HG03095 (cell line): ENCODE measurements around the gene ARHGAP10.

ENCODE experiments used
- ATAC-seq: cut with Tn5 transposase; IDR thresholded peaks from one replicate; pipeline ENCODE4 v1.9.1; 2021; ENCODE audit warnings: moderate library complexity; ENCODE audit not compliant: unreplicated experiment

Gene ARHGAP10

DNA sequence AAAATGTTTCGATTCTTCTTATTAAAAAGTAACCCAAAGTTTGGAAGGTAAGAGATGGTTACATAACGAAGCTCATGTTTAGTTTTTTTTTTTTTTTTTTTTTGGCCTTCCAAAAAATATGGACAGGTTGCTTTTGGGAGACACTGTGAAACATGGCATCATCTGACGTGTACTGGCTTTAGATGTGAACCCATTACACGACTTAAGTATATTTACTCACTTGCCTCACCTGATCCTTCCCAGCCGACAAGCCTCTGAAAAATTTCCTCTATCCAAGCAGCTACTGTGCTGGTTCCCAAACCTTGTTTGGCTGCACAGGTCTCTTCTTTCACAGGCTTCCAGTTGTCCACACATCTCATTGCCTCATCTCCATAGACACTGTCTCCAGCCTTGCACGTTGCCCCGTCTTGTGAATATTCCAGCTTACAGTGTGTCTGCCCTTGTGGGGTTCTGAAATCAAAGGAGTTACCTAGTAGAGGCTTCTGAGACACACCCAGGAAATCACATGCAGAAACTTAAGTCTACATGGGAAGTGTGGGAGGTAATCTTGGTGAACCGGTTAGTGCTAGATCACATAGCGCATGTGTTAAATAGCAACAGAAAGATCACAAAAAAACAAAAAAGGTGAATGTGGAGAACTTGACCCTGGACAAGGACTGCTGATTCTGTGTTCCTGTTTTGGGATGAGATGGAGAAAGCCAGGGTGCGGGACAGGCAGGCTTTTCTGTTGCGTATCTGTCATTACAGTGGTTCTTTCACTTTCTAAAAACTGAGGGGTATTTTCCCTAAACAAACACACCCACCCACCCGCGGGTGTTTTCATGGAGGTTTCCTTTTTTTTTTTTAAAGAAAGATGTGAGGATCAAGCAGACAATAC lies 328.6 kb downstream of the ARHGAP10 start:
- ATAC-seq = no peak

- no peak for ATAC-seq
Observed at GRCh38 chr4:148061141-148061481, 329.2 kb downstream of the ARHGAP10 start.

GRCh38 chr4:148061795-148062194 lies 329.9 kb downstream of the ARHGAP10 start:
- ATAC-seq = no peak

- no peak for ATAC-seq
Observed at GRCh38 chr4:148062301-148062950, 330.5 kb downstream of the ARHGAP10 start.

- no peak for ATAC-seq
Observed at GRCh38 chr4:148064451-148064850, 332.6 kb downstream of the ARHGAP10 start.

GRCh38 chr4:148065075-148065474 lies 333.2 kb downstream of the ARHGAP10 start:
- ATAC-seq = no peak

GRCh38 chr4:148067301-148067916 lies 335.5 kb downstream of the ARHGAP10 start:
- no peak for ATAC-seq

GRCh38 chr4:148068065-148068911 lies 336.4 kb downstream of the ARHGAP10 start:
- ATAC-seq = no peak

GRCh38 chr4:148069086-148069894 lies 337.4 kb downstream of the ARHGAP10 start:
- ATAC-seq = no peak

GRCh38 chr4:148069895-148070178 lies 337.9 kb downstream of the ARHGAP10 start:
- ATAC-seq = no peak

DNA sequence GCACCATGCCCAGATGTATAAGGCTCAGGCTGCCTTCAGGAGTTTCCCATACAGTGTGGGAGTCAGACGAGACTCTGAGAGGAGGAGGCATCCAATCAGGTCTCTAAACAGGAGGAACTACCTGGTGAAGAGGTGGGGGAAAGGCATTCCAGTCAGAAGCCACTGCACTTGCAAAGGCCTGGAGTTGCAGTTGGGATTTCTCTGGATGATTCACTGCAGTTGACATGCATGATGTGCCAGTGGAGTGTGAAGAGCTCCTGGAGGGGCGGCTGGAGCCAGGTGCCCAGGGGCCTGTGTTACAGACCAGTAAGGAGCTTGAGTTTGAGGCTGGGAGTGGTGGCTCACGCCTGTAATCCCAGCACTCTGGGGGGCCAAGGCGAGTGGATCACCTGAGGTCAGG lies 339.1 kb downstream of the ARHGAP10 start:
- ATAC-seq = no peak

- ATAC-seq = no peak
Observed at GRCh38 chr4:148072789-148073188, 340.9 kb downstream of the ARHGAP10 start.

DNA sequence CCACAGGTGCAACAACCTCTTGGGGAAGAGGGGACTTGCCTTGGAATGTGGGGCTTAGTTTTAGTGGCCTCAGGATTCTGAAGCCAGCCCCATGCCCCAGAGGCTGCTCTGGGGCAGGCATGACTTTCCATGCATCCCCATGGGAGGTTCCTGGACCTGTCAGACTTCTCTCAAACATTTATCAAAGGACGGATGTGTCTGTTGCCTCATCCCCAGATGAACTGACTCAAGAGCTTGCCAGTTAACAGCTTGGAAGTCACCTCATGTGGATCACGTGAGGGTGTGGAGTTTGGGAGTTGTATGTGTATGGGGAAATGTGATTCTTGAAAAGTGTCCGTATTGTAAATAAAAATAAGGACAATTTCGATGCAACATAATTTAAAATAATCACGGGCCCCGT lies 341.5 kb downstream of the ARHGAP10 start:
- ATAC-seq = no peak

- no peak for ATAC-seq
Observed at GRCh38 chr4:148074462-148074861, 342.6 kb downstream of the ARHGAP10 start.

DNA sequence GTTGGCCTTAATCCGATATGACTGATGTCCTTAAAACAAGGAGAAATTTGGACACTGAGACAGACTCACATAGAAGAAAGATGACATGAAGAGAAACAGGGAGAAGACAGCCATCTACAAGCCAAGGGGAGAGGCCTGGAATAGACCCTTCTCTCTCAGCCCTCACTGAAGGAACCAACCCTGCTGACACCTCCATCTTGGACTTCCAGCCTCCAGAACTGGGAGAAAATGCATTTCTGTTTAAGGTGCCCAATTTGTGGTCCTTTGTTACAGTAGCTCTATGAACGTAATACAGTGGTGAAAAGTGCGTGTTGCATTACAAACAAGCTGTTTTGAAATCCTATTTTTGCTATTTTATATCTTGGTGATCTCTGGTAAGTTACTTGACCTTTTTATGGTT lies 343.6 kb downstream of the ARHGAP10 start:
- ATAC-seq = no peak

- ATAC-seq = no peak
Observed at GRCh38 chr4:148076964-148077363, 345.1 kb downstream of the ARHGAP10 start.

GRCh38 chr4:148077581-148077980 lies 345.7 kb downstream of the ARHGAP10 start:
- no peak for ATAC-seq

GRCh38 chr4:148078061-148078460 lies 346.2 kb downstream of the ARHGAP10 start:
- no peak for ATAC-seq

DNA sequence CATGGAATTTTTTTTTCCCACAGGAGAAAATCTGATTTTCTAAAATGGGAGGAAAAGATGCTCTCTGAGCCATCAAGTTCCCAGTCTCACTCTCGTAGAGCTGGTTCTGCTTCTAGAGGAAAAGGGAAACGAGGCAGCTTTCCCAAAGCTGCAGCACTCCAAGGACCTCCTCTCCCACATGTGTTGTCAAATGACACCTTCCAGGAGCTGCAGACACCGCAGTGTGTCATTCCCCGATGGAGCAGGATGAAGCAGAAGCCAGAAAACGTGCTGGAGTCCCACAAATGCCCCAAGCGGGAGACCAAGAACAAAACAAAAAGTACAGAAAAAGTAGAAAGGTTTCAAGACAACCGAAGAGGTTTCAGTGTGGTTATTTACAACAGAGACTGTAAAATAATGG lies 348.1 kb downstream of the ARHGAP10 start:
- ATAC-seq = no peak

GRCh38 chr4:148081267-148081666 lies 349.4 kb downstream of the ARHGAP10 start:
- no peak for ATAC-seq

- no peak for ATAC-seq
Observed at GRCh38 chr4:148081745-148082144, 349.9 kb downstream of the ARHGAP10 start.
